ENCODE data around the gene TRPC4AP. TPM values are rescaled to one million over a fixed set of nuclear protein-coding genes. Genes with fewer than 3 reads are reported as not detected.

Gene TRPC4AP
- total and polyA plus RNA-seq, 8 donors = 26.2 to 89.0 (median 52.4) TPM

- Histone ChIP-seq H3K9me3 (no peaks in the 10 kb centered on the region), H3K27ac (no peak overlapping the region), H3K4me1 (no peaks in the 10 kb centered on the region), H3K4me3 (no peak overlapping the region), H3K36me3 (peaks cover 11 to 54% (median 46%) of the 10 kb centered on the region in 4 donors), H3K27me3 (no peaks in the 10 kb centered on the region)
- TF ChIP-seq EP300 (IDR thresholded peaks at IDR 0.05) (no peak), CTCF (IDR thresholded peaks at IDR 0.05) (no peak), POLR2A (IDR thresholded peaks at IDR 0.05) (no peak), POLR2AphosphoS5 (IDR thresholded peaks at IDR 0.05) (no peak)
- WGBS, 5 donors = 68 to 90% (median 82%) methylated on average over 4 of the region's 4 CpGs
- DNase-seq = no peak
- intact Hi-C loops (cut with DNase I; ENCODE audit: low total_unique reads) = no loop called here
Measured at GRCh38 chr20:35111141-35111888, 18.7 kb upstream of the TRPC4AP start.

- Histone ChIP-seq H3K36me3 (peaks cover 0 to 30% (median 22%) of the 10 kb centered on the region in 4 donors), H3K9me3 (no peaks in the 10 kb centered on the region), H3K27me3 (no peaks in the 10 kb centered on the region), H3K4me1 (no peaks in the 10 kb centered on the region), H3K4me3 (no peak overlapping the region), H3K27ac (no peak overlapping the region)
- no peak for DNase-seq
- intact Hi-C loops (cut with DNase I; ENCODE audit: low total_unique reads) = no loop called here
- WGBS, 5 donors = 80 to 90% (median 87%) methylated on average over 4 of the region's 4 CpGs
- TF ChIP-seq CTCF (IDR thresholded peaks at IDR 0.05) (no peak), POLR2AphosphoS5 (IDR thresholded peaks at IDR 0.05) (no peak), EP300 (IDR thresholded peaks at IDR 0.05) (no peak), POLR2A (IDR thresholded peaks at IDR 0.05) (no peak)
Measured at GRCh38 chr20:35108921-35109320, 16.3 kb upstream of the TRPC4AP start.

- WGBS, 5 donors = 83 to 100% (median 90%) methylated on average over 1 of the region's 1 CpG
- intact Hi-C loops (cut with DNase I; ENCODE audit: low total_unique reads) = no loop called here
- Histone ChIP-seq H3K4me1 (no peaks in the 10 kb centered on the region), H3K9me3 (no peaks in the 10 kb centered on the region), H3K36me3 (peaks cover 0 to 19% (median 12%) of the 10 kb centered on the region in 4 donors), H3K4me3 (no peak overlapping the region), H3K27ac (no peak overlapping the region), H3K27me3 (no peaks in the 10 kb centered on the region)
- no peak for DNase-seq
- TF ChIP-seq EP300 (IDR thresholded peaks at IDR 0.05) = no peak
- TF ChIP-seq POLR2AphosphoS5 (IDR thresholded peaks at IDR 0.05) = no peak
- TF ChIP-seq CTCF (IDR thresholded peaks at IDR 0.05) = no peak
- TF ChIP-seq POLR2A (IDR thresholded peaks at IDR 0.05) = no peak
Measured at GRCh38 chr20:35106827-35107380, 14.3 kb upstream of the TRPC4AP start.

GRCh38 chr20:35104685-35105295 is 12.2 kb upstream of the TRPC4AP start:
- no peak overlapping the region for H3K4me3 ChIP-seq
- no peaks in the 10 kb centered on the region for H3K9me3 ChIP-seq
- 67 to 77% (median 73%) methylated on average over 3 of the region's 3 CpGs for WGBS, 5 donors
- H3K27me3 ChIP-seq = no peaks in the 10 kb centered on the region
- H3K36me3 ChIP-seq = peaks cover 0 to 7% (median 4%) of the 10 kb centered on the region in 4 donors
- no peak for TF ChIP-seq POLR2AphosphoS5 (IDR thresholded peaks at IDR 0.05)
- TF ChIP-seq CTCF (IDR thresholded peaks at IDR 0.05) = no peak
- TF ChIP-seq EP300 (IDR thresholded peaks at IDR 0.05) = no peak
- TF ChIP-seq POLR2A (IDR thresholded peaks at IDR 0.05) = no peak
- intact Hi-C loops (cut with DNase I; ENCODE audit: low total_unique reads) = no loop called here
- DNase-seq = no peak
- no peaks in the 10 kb centered on the region for H3K4me1 ChIP-seq
- H3K27ac ChIP-seq = no peak overlapping the region
